Endothelial cell of umbilical vein (primary cell): ENCODE data around the gene NEB. TPM values are rescaled to one million over a fixed set of nuclear protein-coding genes. Genes with fewer than 3 reads are reported as not detected.

Source experiments
- BruUV-seq: library from RNA; stranded (reverse); fragments of 400-500 nt; replicated peaks from 2 replicates; lab custom pipeline; 2021; lab: Mats Ljungman, UMichigan
- CTCF ChIA-PET: fragments of 300-600, 350-600 bp; sonication (Branson Sonifier 250); formaldehyde crosslinking; loops from one replicate; lab custom pipeline; 2021; ENCODE audit warnings: antibody characterized with exemption, inconsistent platforms; lab: Charles Lee
- POLR2A ChIA-PET: fragments of 300-600, 350-600 bp; sonication (Branson Sonifier 250); formaldehyde crosslinking; loops from one replicate; lab custom pipeline; 2021; ENCODE audit warnings: antibody characterized with exemption, inconsistent platforms; lab: Charles Lee
- DNase-seq: peaks from one replicate; pipeline ENCODE4 v3.0.0-alpha.2; 2011; ENCODE audit warnings: low read depth, low spot score
- FAIRE-seq: peaks from 2 replicates; lab custom pipeline; 2011; peaks lifted over from hg19 to GRCh38; lab: Jason Lieb, UNC
- H2AFZ ChIP-seq: 2 replicates; pipeline ENCODE4 v1.6.0; 2012; ENCODE audit warnings: low read depth, low read length, control low read depth, inconsistent platforms
- H3K27ac ChIP-seq: 2 replicates; pipeline ENCODE4 v1.5.1; 2011; ENCODE audit warnings: low read depth, mild to moderate bottlenecking, control low read depth, low read length, moderate library complexity; ENCODE audit not compliant: insufficient read depth
- H3K27me3 ChIP-seq, 2 experiments: 2 replicates each; pipeline versions ENCODE4 v1.6.0 to v1.6.1; 2011; ENCODE audit warnings: low read length in 2 of 2, mixed read lengths in 1 of 2; ENCODE audit not compliant: control insufficient read depth in 2 of 2, insufficient read depth in 2 of 2
- H3K36me3 ChIP-seq, 2 experiments: 2 replicates in 1 of 2; 3 replicates in 1 of 2; pipeline ENCODE4 v1.5.1; 2011; ENCODE audit warnings: low read length in 2 of 2, mild to moderate bottlenecking in 1 of 2, moderate library complexity in 1 of 2; ENCODE audit not compliant: control insufficient read depth in 2 of 2, insufficient read depth in 2 of 2; ENCODE audit errors: extremely low read depth in 1 of 2
- H3K4me1 ChIP-seq: 3 replicates; pipeline ENCODE4 v1.5.1; 2011; ENCODE audit warnings: mild to moderate bottlenecking, low read length; ENCODE audit not compliant: control insufficient read depth, insufficient read depth; ENCODE audit errors: extremely low read depth
- H3K4me2 ChIP-seq: 2 replicates; pipeline ENCODE4 v1.6.1; 2011; ENCODE audit warnings: low read length, control low read depth, mixed read lengths; ENCODE audit not compliant: insufficient read depth
- H3K4me3 ChIP-seq, 3 experiments: fragments of 200-600 bp in 1 of 3; sonication (generic), shearing (Covaris generic) in 1 of 3; replicated peaks in 1 of 3; 2 replicates each; pipeline ENCODE4 v1.5.1; 2011 to 2016; ENCODE audit warnings: control low read depth in 3 of 3, low read length in 3 of 3, mild to moderate bottlenecking in 2 of 3, inconsistent platforms in 1 of 3, low read depth in 1 of 3, moderate library complexity in 1 of 3; ENCODE audit not compliant: insufficient read depth in 1 of 3
- H3K79me2 ChIP-seq: 2 replicates; pipeline ENCODE4 v1.6.0; 2012; ENCODE audit warnings: low read length, inconsistent platforms; ENCODE audit not compliant: control insufficient read depth, insufficient read depth
- H3K9ac ChIP-seq: replicated peaks from 2 replicates; pipeline ENCODE3; 2011; ENCODE audit warnings: low read length, control low read depth; ENCODE audit not compliant: insufficient read depth; ENCODE audit errors: extremely low read depth
- H3K9me1 ChIP-seq: replicated peaks from 3 replicates; pipeline ENCODE4 v1.6.0; 2011; ENCODE audit warnings: mild to moderate bottlenecking, low read length; ENCODE audit not compliant: control insufficient read depth, insufficient read depth; ENCODE audit errors: extremely low read depth
- H3K9me3 ChIP-seq: replicated peaks from 2 replicates; pipeline ENCODE4 v1.5.1; 2012; ENCODE audit warnings: low read length, inconsistent platforms; ENCODE audit not compliant: control insufficient read depth, insufficient read depth
- H4K20me1 ChIP-seq: replicated peaks from 2 replicates; pipeline ENCODE3; 2011; ENCODE audit warnings: mild to moderate bottlenecking, low read length; ENCODE audit not compliant: control insufficient read depth, insufficient read depth; ENCODE audit errors: extremely low read depth
- EZH2 ChIP-seq: IDR thresholded peaks from 2 replicates; pipeline ENCODE4 v1.6.1; 2012; ENCODE audit warnings: borderline replicate concordance, low read depth, mild to moderate bottlenecking, moderate library complexity, low read length, inconsistent platforms; ENCODE audit not compliant: severe bottlenecking
- FOS ChIP-seq: IDR thresholded peaks from 2 replicates; pipeline ENCODE4 v1.6.1; 2011; ENCODE audit warnings: mild to moderate bottlenecking, low read length, moderate library complexity, borderline replicate concordance; ENCODE audit not compliant: insufficient read depth
- GATA2 ChIP-seq: IDR thresholded peaks from 2 replicates; pipeline ENCODE4 v1.7.0; 2011; ENCODE audit warnings: low read depth, mild to moderate bottlenecking, moderate library complexity, mixed read lengths, low read length; ENCODE audit not compliant: insufficient read length, insufficient read depth
- JUN ChIP-seq: IDR thresholded peaks from 2 replicates; pipeline ENCODE4 v1.6.1; 2011; ENCODE audit warnings: borderline replicate concordance, low read depth; ENCODE audit not compliant: insufficient read length, insufficient read depth
- MYC ChIP-seq: IDR thresholded peaks from one replicate; pipeline ENCODE4 v1.6.1; 2011; ENCODE audit warnings: mild to moderate bottlenecking, low read depth, low read length
- POLR2A ChIP-seq: IDR thresholded peaks from 2 replicates; pipeline ENCODE4 v1.6.1; 2012; ENCODE audit warnings: low read depth, mild to moderate bottlenecking, control low read depth, low read length
- POLR2AphosphoS5 ChIP-seq: IDR thresholded peaks from 2 replicates; pipeline ENCODE4 v1.6.1; 2012; ENCODE audit warnings: low read depth, mild to moderate bottlenecking, control low read depth, low read length, moderate library complexity; ENCODE audit not compliant: insufficient read depth
- dilution Hi-C: fragments of 300-500 bp; cut with MboI; formaldehyde crosslinking; loops from one replicate; pipeline ENCODE4 v1.15.0; 2019; ENCODE audit warnings: low sequenced_read_pairs; ENCODE audit not compliant: extremely low pct_ligation_motif_present
- intact Hi-C: fragments of 100-400 bp; cut with micrococcal nuclease; formaldehyde crosslinking; loops from one replicate; pipeline ENCODE4 v1.10.0; 2022
- polyA plus RNA-seq, 4 experiments: library from polyadenylated mRNA; depleted of rRNA in 3 of 4; stranded (reverse) in 3 of 4; unstranded in 1 of 4; fragments of >200 nt; gene quantifications; 2 replicates each; pipeline versions ENCODE4 v1.2.1 to v1.2.3, GENCODE V29; 2011 to 2012; ENCODE audit warnings: missing spikeins in 1 of 4
- total RNA-seq: library from RNA; stranded (reverse); gene quantifications from 2 replicates; pipeline ENCODE4 v1.2.3, GENCODE V29; 2021
- TF ChIP-seq, protein P1 (sequence below), 2 donors: IDR thresholded peaks; 1 replicate in 1 of 2; 2 replicates in 1 of 2; pipeline ENCODE4 v1.5.1; 2011; ENCODE audit warnings: low read length in 2 of 2, mild to moderate bottlenecking in 2 of 2, moderate library complexity in 2 of 2, control low read depth in 1 of 2, inconsistent platforms in 1 of 2, low read depth in 1 of 2; ENCODE audit not compliant: insufficient read depth in 1 of 2; ENCODE audit errors: extremely low read depth in 1 of 2
- TF ChIP-seq, protein P2 (sequence below): IDR thresholded peaks from 2 replicates; pipeline ENCODE4 v1.6.1; 2011; ENCODE audit not compliant: insufficient read depth, insufficient read length

The NEB gene
- total and polyA plus RNA-seq, 2 donors (not counting 3 experiments of a cell fraction or from before 2014, with no cell fraction given): 0.84 to 1.8 TPM

DNA sequence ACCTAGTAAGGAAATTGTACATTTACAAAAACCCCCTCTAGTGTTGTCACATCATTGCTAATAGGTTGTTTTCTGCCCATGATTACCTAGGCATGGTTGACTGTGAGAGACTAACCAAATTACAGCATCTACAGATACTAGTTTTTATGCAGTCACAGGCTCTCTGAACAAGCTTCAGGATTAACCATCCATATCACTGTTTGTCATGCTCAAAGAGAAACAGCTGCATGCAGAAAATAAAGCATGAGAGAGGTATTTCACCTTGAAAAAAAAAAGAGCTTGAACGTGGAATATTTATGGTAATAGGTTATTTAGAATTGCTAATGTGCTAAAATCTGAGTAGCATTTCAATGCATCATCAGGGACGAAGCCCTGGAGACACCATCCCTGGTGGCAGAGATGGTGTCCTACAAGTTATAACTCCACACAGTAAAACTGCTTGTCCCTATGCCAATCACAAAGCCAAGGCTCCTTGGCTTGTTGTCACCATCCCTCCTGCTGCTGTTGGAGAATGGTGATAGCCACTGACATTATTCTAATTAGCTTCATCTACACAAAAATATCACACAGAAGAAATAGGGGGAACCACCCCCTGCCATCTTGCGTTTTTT lies 5.4 kb downstream of the NEB start:
- H4K20me1 ChIP-seq: no peaks in the 10 kb centered on the region
- H3K79me2 ChIP-seq: no peaks in the 10 kb centered on the region
- no peak overlapping the region for H2AFZ ChIP-seq
- TF ChIP-seq GATA2 (no peak), MYC (no peak), JUN (no peak), POLR2AphosphoS5 (no peak), FOS (no peak), EZH2 (no peak), POLR2A (no peak)
- TF ChIP-seq, protein P1, sequence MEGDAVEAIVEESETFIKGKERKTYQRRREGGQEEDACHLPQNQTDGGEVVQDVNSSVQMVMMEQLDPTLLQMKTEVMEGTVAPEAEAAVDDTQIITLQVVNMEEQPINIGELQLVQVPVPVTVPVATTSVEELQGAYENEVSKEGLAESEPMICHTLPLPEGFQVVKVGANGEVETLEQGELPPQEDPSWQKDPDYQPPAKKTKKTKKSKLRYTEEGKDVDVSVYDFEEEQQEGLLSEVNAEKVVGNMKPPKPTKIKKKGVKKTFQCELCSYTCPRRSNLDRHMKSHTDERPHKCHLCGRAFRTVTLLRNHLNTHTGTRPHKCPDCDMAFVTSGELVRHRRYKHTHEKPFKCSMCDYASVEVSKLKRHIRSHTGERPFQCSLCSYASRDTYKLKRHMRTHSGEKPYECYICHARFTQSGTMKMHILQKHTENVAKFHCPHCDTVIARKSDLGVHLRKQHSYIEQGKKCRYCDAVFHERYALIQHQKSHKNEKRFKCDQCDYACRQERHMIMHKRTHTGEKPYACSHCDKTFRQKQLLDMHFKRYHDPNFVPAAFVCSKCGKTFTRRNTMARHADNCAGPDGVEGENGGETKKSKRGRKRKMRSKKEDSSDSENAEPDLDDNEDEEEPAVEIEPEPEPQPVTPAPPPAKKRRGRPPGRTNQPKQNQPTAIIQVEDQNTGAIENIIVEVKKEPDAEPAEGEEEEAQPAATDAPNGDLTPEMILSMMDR (IDR thresholded peaks at IDR 0.05; ENCODE audit: extremely low read depth in 1 of 2, insufficient read depth in 1 of 2, low read depth in 1 of 2, low read length in 2 of 2): no peak
- TF ChIP-seq, protein P2, sequence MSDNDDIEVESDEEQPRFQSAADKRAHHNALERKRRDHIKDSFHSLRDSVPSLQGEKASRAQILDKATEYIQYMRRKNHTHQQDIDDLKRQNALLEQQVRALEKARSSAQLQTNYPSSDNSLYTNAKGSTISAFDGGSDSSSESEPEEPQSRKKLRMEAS: no peak
- peaks cover 0 to under 1% of the 10 kb centered on the region in 2 experiments for H3K27me3 ChIP-seq
- DNase-seq (no peak), FAIRE-seq (no peak)
- no peaks in the 10 kb centered on the region for H3K9me3 ChIP-seq
- no TSS peak for BruUV-seq
- POLR2A ChIA-PET: no interaction called here
- dilution Hi-C loops: no loop called here
- no peak overlapping the region for H3K4me2 ChIP-seq
- H3K4me3 ChIP-seq: no peak overlapping the region
- no peaks in the 10 kb centered on the region for H3K36me3 ChIP-seq
- CTCF ChIA-PET: interaction anchor here (0.8 kb wide), 1 partner anchor 9 kb away, joined by 3 read pairs; no protein-coding TSS in a partner anchor
- H3K9ac ChIP-seq: no peak overlapping the region
- peaks cover 4% of the 10 kb centered on the region for H3K4me1 ChIP-seq
- no peak overlapping the region for H3K27ac ChIP-seq
- no peaks in the 10 kb centered on the region for H3K9me1 ChIP-seq
- intact Hi-C loops: no loop called here
